Fibroblast of skin of back (primary cell): Measurements from ENCODE around the gene GRM1. TPM values are rescaled to one million over a fixed set of nuclear protein-coding genes. Genes with fewer than 3 reads are reported as not detected.

Source experiments
- DNase-seq: peaks from one replicate; pipeline ENCODE4 v3.0.0-alpha.2; 2013
- polyA plus RNA-seq, 2 experiments: library from polyadenylated mRNA; unstranded; fragments of 120-200 nt; gene quantifications; one replicate each; pipeline ENCODE4 v1.2.1, GENCODE V29; 2013; ENCODE audit not compliant: insufficient read length in 2 of 2

GRM1 gene
- polyA plus RNA-seq (2013, experiment 1 of 2; ENCODE audit: insufficient read length) = not detected
- polyA plus RNA-seq (2013, experiment 2 of 2; ENCODE audit: insufficient read length) = 0.06 TPM

GRCh38 chr6:146028851-146029572, at the start of gene GRM1:
Gene GRM1, plus strand, starts transcription at chr6:146029062. Its CDS starts 456 bp downstream, at chr6:146029518.
- no peak for DNase-seq

DNA sequence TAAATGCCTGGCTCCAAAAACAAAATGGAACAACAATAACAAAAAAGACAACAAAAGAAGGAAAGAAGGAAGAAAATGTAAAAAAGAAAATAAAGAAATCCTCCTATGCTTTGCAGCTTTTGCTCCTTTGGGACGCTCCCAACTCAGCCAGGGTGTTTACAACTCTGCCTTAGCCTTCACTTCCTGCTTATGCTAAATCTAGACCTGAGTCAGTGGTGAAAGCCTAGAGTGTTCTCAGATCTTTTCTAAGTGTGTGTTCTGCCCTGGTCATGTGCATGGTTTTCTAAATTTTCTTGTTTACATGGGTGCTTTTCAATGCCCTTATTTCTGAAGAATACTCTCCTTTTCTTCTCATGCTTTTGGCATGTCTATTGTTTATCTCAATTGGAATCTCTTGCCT, 19.5 kb upstream of the GRM1 start:
- DNase-seq = no peak

GRCh38 chr6:146014233-146014632, 14.6 kb upstream of the GRM1 start:
- DNase-seq = no peak

- DNase-seq = no peak
These were observed 11.2 kb upstream of the GRM1 start for GRCh38 chr6:146017672-146018071.

- no peak for DNase-seq
These were observed 2.0 kb upstream of the GRM1 start for GRCh38 chr6:146026873-146027272.

DNA sequence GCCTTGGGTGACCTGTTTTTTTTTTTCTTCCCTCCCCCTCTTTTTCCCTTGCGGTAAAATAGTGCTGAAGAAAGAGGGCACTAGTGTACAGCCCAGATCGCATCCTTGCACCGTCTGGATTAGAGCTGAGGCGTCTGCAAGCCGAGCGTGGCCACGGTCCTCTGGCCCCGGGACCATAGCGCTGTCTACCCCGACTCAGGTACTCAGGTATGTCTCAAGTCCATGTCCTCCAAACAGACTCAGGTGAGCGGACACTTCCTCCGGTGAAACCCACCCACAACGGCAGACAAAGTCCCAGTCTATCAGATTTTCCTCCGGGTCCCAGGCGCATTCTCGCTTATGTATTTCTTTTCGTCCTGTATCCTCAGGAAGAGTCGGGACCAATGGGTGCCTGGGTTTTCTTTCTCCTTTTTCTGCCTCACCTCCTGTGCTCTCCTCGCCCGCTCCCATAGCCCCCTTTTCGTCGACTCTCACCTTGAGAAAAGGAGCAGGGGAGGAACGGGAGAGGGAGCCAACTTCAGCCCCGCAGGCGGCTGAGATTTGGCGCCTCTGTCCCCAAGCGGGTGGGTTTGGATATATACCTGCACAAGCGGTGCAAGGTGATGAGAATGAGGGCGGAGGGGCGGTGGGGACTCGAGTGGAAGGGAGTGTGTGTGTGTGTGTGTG, 1.1 kb upstream of the GRM1 start:
- no peak for DNase-seq

DNA sequence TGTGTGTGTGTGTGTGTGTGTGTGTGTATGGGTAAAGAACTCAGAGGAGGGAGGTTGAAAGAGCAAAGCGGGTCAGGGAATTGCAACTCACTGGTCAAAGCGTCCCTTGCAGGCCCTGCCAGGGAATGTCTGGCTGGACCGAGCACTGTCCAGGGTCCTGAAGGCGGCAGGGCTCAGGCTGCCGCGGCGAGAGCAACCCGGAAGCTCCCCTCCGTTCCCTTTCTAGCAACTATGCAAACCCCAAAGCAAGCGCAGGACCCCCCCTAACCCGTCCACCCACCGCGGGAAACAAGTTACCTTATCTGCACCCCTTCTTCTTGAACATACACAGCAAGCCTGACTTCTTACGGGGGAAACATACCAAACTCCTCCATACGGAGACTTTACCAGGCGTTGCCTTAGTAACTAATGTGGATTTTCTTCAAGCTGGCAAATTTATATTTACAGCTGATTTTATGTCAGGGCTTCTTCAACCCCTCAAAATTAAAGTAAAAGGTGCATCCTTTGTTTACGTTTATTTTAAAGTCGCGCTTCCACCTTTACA, 538 bp upstream of the GRM1 start:
- DNase-seq = peak; percentile 53

DNA sequence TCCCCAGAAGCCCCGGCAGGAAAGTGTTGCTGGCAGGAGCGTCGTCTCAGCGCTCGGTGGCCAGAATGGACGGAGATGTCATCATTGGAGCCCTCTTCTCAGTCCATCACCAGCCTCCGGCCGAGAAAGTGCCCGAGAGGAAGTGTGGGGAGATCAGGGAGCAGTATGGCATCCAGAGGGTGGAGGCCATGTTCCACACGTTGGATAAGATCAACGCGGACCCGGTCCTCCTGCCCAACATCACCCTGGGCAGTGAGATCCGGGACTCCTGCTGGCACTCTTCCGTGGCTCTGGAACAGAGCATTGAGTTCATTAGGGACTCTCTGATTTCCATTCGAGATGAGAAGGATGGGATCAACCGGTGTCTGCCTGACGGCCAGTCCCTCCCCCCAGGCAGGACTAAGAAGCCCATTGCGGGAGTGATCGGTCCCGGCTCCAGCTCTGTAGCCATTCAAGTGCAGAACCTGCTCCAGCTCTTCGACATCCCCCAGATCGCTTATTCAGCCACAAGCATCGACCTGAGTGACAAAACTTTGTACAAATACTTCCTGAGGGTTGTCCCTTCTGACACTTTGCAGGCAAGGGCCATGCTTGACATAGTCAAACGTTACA, 817 bp downstream of the GRM1 start:
- no peak for DNase-seq

GRCh38 chr6:146032387-146032786, 3.5 kb downstream of the GRM1 start:
- no peak for DNase-seq

- no peak for DNase-seq
These were observed 11.5 kb downstream of the GRM1 start for GRCh38 chr6:146040360-146040759.

DNA sequence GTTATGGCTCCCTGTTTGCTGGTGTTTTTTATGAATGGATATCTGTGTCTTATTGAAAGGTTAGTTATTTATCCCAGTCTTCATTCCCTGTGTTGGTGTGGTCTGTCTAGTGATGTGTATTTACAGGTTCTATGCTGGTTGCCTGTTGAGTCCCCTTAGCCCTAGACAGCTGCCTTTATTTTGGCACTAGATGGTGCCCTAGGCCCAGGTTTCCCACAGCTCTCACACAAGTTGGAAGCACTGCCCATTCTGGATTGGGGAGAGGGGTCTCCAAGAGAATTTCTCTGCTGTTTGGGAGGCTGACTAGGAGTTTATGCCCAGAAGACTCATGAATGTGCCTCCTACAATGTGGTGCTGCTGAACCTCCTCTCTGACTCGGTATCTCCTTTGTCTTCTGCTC, 12.4 kb downstream of the GRM1 start:
- peak; percentile 11 for DNase-seq

DNA sequence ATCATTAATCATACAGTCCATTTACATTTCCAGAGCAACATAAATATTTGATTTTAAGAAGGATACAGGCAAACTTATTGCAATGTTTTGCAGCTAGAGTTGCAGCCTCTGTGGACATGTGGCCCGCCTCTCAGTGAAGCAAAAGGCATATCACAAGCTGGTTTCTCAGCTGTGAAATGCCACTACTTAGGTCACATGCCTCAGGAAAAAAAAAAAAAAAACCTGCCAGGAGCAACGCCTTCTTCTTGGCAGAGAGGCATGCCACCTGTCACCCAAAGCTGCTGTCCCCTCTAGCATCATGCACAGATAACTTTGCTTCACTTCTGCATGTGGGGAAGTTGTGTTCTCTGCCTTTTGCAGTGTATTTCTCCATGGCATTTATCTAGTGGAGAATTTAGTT, 18.5 kb downstream of the GRM1 start:
- DNase-seq = no peak

- no peak for DNase-seq
These were observed 21.3 kb downstream of the GRM1 start for GRCh38 chr6:146050168-146050567.

- DNase-seq = no peak
These were observed 27.6 kb downstream of the GRM1 start for GRCh38 chr6:146056506-146056905.

GRCh38 chr6:146065690-146066089, 36.8 kb downstream of the GRM1 start:
- no peak for DNase-seq

DNA sequence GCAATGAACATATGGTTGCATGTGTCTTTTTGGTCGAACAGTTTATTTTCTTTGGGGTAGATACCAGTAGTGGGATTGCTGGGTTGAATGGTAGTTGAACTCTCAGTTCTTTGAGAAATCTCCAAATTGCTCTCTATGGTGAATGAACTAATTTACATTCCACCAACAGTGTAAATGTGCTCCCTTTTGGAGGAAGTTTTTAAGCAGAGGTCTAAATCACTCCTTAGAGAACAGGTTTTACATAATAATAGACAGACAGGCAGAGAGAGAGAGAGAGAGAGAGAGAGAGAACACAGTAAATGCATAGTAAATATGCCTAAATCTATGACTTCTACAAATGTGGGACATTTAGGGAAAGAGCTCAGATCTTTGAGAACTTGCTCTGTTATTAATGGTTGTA, 37.6 kb downstream of the GRM1 start:
- DNase-seq = no peak

DNA sequence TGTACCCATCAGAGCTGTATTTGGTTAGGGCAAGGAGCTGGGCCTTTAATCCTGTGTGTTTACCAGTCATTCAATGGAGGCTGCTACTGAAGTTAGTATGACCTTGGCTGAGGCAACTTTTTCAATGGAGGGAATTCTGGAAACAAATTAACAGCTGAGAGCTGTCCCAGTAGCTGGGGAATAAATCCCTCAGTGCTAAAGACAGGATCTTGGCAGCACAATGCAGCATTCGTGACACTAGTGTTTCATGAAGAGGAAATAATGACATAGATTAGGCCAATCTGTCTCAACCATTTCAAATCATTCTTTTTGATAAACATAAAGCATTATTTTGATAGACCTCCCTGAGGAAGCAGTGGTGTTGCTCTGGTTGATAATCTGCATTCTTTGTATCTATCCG, 42.9 kb downstream of the GRM1 start:
- DNase-seq = no peak

- no peak for DNase-seq
These were observed 49.1 kb downstream of the GRM1 start for GRCh38 chr6:146077992-146078391.

DNA sequence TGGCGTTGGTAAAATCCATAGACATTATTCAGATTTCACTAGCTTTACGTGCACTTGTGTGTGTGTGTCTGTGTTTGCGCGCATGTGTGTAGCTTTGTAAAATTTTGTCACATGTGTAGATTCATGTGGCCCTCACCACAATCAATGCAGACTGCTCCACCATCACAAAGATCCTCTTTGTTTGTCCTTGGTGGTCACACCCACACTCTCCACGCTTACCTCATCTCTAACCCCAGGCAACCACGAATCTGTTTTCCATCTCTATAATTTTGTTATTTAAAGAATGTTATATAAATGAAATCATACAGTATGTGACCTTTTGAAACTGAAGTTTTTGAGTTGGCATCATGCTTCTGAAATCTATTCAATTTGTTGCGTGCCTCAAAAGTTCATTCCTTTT, 58.5 kb downstream of the GRM1 start:
- DNase-seq = no peak

DNA sequence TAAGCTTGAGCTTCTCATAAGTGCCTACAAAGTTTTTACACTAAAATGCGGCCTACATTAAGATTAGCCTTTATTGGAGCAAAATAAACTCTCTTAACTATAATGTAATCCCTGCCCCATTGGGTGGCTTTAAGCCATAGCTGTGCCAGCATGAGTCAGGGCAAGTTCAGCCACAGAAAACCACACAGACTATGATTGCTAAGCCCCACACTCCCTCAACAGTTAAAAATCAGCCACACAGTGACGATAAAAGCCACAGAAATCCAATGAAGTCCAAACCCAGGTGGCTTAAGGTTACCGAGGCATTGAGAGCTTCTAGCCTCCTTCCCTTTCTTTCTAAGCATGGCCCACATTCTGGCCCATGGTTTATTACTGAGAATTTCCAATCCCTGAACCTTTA, 61.6 kb downstream of the GRM1 start:
- DNase-seq = peak; percentile 0

DNA sequence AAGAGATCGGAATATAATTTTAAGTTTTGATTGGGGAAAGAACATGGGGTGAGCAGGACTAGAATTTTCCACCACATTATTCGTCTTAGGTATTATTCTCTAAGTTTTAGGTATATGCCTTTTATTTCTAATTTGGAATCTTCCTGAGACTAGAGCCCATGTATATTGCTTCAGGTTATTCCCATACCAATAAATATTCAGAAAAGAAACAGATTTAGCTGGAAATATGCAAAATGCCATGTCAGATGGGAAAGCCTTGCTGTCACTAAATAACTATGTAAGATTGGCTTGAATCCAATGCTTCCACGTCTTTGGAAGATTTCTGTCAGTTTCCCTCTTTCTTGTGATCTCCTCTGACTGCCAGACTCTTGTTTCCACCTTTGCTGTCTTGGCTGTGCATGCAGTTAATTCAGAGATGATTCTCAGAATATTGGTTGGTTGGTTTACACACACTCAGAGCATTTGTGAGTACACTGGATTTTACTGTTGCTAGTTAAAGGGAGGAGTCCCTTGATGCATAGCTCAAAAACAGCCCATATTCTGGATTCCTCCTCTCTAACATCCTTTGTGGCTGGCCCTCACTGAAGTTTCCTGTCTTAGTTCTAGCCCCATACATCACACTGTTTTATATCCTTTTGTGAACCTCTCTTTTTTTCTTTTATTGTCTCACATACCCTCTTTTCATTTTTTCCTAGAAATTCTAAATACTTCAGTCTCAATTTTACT, 64.3 kb downstream of the GRM1 start:
- DNase-seq = peak; percentile 2

- no peak for DNase-seq
These were observed 66.6 kb downstream of the GRM1 start for GRCh38 chr6:146095481-146095880.

- no peak for DNase-seq
These were observed 68.7 kb downstream of the GRM1 start for GRCh38 chr6:146097586-146097985.
